ENCODE results near the gene RITA1. TPM values are rescaled to one million over a fixed set of nuclear protein-coding genes. Genes with fewer than 3 reads are reported as not detected.
A peak's percentile ranks its signal among the peaks of the same experiment; 100 is the strongest.

RITA1 gene
- total and polyA plus RNA-seq, 9 donors, result 6.8 to 19.4 (median 15.4) TPM

DNA sequence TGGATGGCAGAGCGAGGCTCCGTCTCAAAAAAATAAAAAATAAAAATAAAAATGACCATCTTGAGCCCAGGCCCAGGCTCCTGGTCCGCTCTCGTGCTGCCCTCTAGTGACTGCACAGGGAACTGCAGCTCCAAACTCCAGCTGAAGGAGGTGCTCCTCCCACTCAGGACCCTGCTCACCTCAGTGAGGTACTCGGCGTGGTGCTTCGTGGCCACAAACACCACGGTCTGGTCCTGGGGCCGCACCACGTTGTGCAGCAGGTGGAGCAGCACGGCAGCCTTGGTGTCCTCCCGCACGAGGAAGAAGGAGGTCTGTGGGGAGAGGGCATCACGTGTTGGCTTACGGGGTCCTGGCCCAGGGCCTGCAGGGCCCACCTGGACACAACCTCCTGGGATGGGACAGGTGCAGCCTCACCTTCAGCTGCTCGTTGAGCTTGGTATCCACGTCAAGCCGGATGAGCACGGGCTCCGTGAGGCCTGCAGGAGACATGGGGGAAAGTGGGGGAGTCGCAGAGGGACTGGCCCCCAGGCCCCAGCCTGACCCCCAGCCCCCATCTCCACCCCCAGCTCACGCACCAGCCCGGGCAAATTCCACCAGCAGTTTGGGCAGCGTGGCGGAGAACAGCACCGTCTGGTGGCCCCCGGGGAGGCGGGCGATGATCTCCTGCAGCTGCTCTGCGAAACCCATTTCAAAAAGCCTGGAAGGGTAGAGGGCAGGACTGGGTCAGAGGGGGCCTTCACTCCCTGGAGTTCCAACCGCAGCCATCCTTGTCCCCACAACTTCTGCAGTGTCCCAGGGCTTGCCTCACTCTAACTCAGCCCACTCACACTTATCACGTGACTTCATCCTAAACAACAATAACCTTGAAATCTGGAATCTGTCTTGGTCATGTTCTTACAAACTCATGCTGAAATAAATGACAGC, 10.8 kb upstream of the RITA1 start:
- Histone ChIP-seq H3K36me3 (no peaks in the 10 kb centered on the region), H3K27ac (no peak overlapping the region), H3K4me1 (ENCODE audit: insufficient read depth) (peaks cover 4% of the 10 kb centered on the region), H3K27me3 (no peaks in the 10 kb centered on the region), H3K9me3 (peaks cover 0 to 9% of the 10 kb centered on the region in 2 donors), H3K4me3 (no peak overlapping the region)
- DNase-seq, result peak; percentile 51 to 85 (median 76)
- TF ChIP-seq, protein P1, sequence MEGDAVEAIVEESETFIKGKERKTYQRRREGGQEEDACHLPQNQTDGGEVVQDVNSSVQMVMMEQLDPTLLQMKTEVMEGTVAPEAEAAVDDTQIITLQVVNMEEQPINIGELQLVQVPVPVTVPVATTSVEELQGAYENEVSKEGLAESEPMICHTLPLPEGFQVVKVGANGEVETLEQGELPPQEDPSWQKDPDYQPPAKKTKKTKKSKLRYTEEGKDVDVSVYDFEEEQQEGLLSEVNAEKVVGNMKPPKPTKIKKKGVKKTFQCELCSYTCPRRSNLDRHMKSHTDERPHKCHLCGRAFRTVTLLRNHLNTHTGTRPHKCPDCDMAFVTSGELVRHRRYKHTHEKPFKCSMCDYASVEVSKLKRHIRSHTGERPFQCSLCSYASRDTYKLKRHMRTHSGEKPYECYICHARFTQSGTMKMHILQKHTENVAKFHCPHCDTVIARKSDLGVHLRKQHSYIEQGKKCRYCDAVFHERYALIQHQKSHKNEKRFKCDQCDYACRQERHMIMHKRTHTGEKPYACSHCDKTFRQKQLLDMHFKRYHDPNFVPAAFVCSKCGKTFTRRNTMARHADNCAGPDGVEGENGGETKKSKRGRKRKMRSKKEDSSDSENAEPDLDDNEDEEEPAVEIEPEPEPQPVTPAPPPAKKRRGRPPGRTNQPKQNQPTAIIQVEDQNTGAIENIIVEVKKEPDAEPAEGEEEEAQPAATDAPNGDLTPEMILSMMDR (IDR thresholded peaks at IDR 0.05), result peak; percentile 70 to 82 (median 75)
- TF ChIP-seq EP300 (IDR thresholded peaks at IDR 0.05) (no peak), POLR2A (IDR thresholded peaks at IDR 0.05) (no peak)
- WGBS, 3 donors, result 39 to 46% (median 39%) methylated on average over 31 to 32 of the region's 32 CpGs
- intact Hi-C loops (cut with DNase I), result loop anchor here in 2 of 4 donors (5.0 to 10.0 kb wide), 2 partner anchors 122 to 260 kb away; no protein-coding TSS in a partner anchor

GRCh38 chr12:113179023-113179422, 6.5 kb upstream of the RITA1 start:
- H3K36me3 ChIP-seq, result no peaks in the 10 kb centered on the region
- H3K4me1 ChIP-seq (ENCODE audit: insufficient read depth), result peaks cover 4% of the 10 kb centered on the region
- WGBS, 3 donors, result 81 to 90% (median 83%) methylated on average over 14 of the region's 14 CpGs
- TF ChIP-seq, protein P1 (IDR thresholded peaks at IDR 0.05), result no peak
- no peak for TF ChIP-seq POLR2A (IDR thresholded peaks at IDR 0.05)
- no peak for TF ChIP-seq EP300 (IDR thresholded peaks at IDR 0.05)
- H3K4me3 ChIP-seq, result no peak overlapping the region
- peaks cover 0 to 9% of the 10 kb centered on the region in 2 donors for H3K9me3 ChIP-seq
- no peaks in the 10 kb centered on the region for H3K27me3 ChIP-seq
- H3K27ac ChIP-seq, result no peak overlapping the region
- intact Hi-C loops (cut with DNase I), result loop anchor here in 1 of 4 donors (10.0 kb wide), 1 partner anchor 256 kb away; no protein-coding TSS in a partner anchor
- DNase-seq, result no peak

GRCh38 chr12:113180333-113180732, 5.2 kb upstream of the RITA1 start:
- WGBS, 3 donors, result 61 to 74% (median 61%) methylated on average over 4 of the region's 4 CpGs

DNA sequence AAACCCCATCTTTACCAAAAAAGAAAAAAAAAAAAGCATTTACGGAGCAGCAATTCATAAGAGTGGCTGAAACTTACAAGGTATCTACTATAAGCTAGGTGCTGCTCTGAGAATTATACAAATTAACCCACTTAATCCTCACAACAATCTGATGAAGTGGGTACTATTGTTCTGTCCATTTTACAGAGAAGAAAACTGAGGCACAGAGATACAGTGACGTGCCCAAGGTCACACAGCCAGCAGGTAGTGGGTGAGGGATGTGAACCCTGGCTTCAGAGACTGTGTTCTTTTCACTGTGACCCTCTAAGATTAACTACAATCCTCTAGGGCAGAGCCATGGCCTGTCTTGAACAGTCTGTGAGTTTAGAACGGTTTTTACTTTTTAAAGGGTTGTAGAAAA, 3.5 kb upstream of the RITA1 start:
- Histone ChIP-seq H3K4me1 (ENCODE audit: insufficient read depth) (peaks cover 11% of the 10 kb centered on the region), H3K27ac (no peak overlapping the region), H3K9me3 (peaks cover 0 to 9% of the 10 kb centered on the region in 2 donors), H3K36me3 (no peaks in the 10 kb centered on the region), H3K27me3 (no peaks in the 10 kb centered on the region), H3K4me3 (no peak overlapping the region)
- no peak for DNase-seq
- TF ChIP-seq EP300 (IDR thresholded peaks at IDR 0.05) (no peak), POLR2A (IDR thresholded peaks at IDR 0.05) (no peak)
- TF ChIP-seq, protein P1 (IDR thresholded peaks at IDR 0.05), result no peak
- WGBS, 3 donors, result 87% methylated on average over 3 of the region's 3 CpGs
- intact Hi-C loops (cut with DNase I), result no loop called here

More at GRCh38 chr12:113180333-113180732, 5.2 kb upstream of the RITA1 start:
- Histone ChIP-seq H3K4me1 (ENCODE audit: insufficient read depth) (peaks cover 4% of the 10 kb centered on the region), H3K36me3 (no peaks in the 10 kb centered on the region), H3K9me3 (peaks cover 0 to 9% of the 10 kb centered on the region in 2 donors), H3K4me3 (no peak overlapping the region), H3K27me3 (no peaks in the 10 kb centered on the region), H3K27ac (no peak overlapping the region)
- TF ChIP-seq EP300 (IDR thresholded peaks at IDR 0.05) (no peak), POLR2A (IDR thresholded peaks at IDR 0.05) (no peak)
- TF ChIP-seq, protein P1 (IDR thresholded peaks at IDR 0.05), result no peak
- intact Hi-C loops (cut with DNase I), result no loop called here
- DNase-seq, result no peak

All from ovary (tissue), 9 donors.